HL-60 (cell line): ENCODE measurements around the gene RUSC1.

Experiments
- DNase-seq, 2 experiments: peaks; one replicate each; pipeline ENCODE4 v3.0.0-alpha.2; 2010 to 2020; ENCODE audit warnings: low read depth in 1 of 2, low spot score in 1 of 2
- H3K27ac ChIP-seq: fragments of 250-450 bp; sonication (Bioruptor Pico); replicated peaks from 2 replicates; pipeline ENCODE4 v1.5.1; 2020; ENCODE audit warnings: mild to moderate bottlenecking, moderate library complexity
- H3K27me3 ChIP-seq: fragments of 250-450 bp; sonication (Bioruptor Pico); 2 replicates; pipeline ENCODE4 v1.5.1; 2021; ENCODE audit warnings: mild to moderate bottlenecking, moderate library complexity; ENCODE audit not compliant: insufficient read depth, poor library complexity, severe bottlenecking
- H3K4me3 ChIP-seq: replicated peaks from 2 replicates; pipeline ENCODE4 v1.5.1; 2011; ENCODE audit warnings: mild to moderate bottlenecking, control low read depth, low read length; ENCODE audit not compliant: insufficient read depth
- GABPA ChIP-seq: IDR thresholded peaks from 2 replicates; pipeline ENCODE4 v1.6.1; 2012; ENCODE audit warnings: low read depth
- POLR2AphosphoS5 ChIP-seq: IDR thresholded peaks from 2 replicates; pipeline ENCODE4 v1.6.1; 2012; ENCODE audit warnings: low read depth
- REST ChIP-seq: IDR thresholded peaks from 2 replicates; pipeline ENCODE4 v1.6.1; 2012; ENCODE audit warnings: low read depth; ENCODE audit not compliant: insufficient replicate concordance
- SPI1 ChIP-seq: IDR thresholded peaks from 2 replicates; pipeline ENCODE4 v1.6.1; 2012; ENCODE audit warnings: low read depth, mild to moderate bottlenecking, borderline replicate concordance
- TF ChIP-seq, protein P1 (sequence below): IDR thresholded peaks from one replicate; pipeline ENCODE4 v1.5.1; 2011; ENCODE audit warnings: low read length, control low read depth, inconsistent platforms; ENCODE audit not compliant: insufficient read depth

Gene RUSC1

DNA sequence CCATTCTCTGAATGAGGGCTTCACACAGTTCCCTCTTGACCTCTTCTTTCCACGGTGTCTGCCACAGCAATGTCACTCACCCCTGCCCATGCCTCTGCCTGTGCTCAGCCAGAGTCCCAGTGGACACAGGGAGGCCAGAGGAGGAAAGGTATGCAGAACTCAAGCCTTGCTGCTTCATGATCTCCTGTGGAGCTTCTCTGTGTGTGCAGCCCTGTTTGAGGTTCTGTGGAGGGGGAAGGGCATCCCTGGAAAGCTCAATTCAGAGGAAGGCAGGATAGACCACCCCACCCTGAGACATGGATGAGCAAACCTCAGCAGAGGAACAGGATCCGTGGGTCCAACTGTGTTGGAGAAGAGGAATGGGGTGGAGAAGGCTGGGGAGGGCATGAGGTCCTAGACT, 41.4 kb upstream of the RUSC1 start:
- Histone ChIP-seq H3K27ac (no peak overlapping the region), H3K4me3 (no peak overlapping the region), H3K27me3 (no peaks in the 10 kb centered on the region)
- TF ChIP-seq GABPA (no peak), SPI1 (no peak), REST (no peak), POLR2AphosphoS5 (no peak)
- TF ChIP-seq, protein P1, sequence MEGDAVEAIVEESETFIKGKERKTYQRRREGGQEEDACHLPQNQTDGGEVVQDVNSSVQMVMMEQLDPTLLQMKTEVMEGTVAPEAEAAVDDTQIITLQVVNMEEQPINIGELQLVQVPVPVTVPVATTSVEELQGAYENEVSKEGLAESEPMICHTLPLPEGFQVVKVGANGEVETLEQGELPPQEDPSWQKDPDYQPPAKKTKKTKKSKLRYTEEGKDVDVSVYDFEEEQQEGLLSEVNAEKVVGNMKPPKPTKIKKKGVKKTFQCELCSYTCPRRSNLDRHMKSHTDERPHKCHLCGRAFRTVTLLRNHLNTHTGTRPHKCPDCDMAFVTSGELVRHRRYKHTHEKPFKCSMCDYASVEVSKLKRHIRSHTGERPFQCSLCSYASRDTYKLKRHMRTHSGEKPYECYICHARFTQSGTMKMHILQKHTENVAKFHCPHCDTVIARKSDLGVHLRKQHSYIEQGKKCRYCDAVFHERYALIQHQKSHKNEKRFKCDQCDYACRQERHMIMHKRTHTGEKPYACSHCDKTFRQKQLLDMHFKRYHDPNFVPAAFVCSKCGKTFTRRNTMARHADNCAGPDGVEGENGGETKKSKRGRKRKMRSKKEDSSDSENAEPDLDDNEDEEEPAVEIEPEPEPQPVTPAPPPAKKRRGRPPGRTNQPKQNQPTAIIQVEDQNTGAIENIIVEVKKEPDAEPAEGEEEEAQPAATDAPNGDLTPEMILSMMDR, result no peak
- no peak for DNase-seq

DNA sequence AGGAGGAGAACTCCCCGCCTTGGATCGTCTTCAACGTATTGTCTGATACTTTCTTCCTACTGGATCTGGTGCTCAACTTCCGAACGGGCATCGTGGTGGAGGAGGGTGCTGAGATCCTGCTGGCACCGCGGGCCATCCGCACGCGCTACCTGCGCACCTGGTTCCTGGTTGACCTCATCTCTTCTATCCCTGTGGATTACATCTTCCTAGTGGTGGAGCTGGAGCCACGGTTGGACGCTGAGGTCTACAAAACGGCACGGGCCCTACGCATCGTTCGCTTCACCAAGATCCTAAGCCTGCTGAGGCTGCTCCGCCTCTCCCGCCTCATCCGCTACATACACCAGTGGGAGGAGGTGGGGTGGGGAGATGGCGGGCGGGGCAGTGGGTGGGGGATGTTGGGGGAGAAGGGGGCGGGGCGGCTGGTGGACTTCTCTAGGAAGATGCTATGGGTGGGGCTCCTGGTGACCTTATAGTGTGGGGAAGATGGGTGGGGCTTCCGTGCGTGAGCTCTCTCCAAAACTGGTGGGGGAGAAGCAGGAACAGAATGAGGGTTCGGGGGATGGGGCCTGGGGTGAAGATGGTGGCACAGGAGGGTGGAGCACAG, 38.1 kb upstream of the RUSC1 start:
- H3K27me3 ChIP-seq, result no peaks in the 10 kb centered on the region
- TF ChIP-seq POLR2AphosphoS5, result no peak
- no peak for TF ChIP-seq REST
- TF ChIP-seq, protein P1, result no peak
- no peak for TF ChIP-seq GABPA
- no peak for TF ChIP-seq SPI1
- no peak for DNase-seq
- H3K4me3 ChIP-seq, result no peak overlapping the region
- H3K27ac ChIP-seq, result no peak overlapping the region

DNA sequence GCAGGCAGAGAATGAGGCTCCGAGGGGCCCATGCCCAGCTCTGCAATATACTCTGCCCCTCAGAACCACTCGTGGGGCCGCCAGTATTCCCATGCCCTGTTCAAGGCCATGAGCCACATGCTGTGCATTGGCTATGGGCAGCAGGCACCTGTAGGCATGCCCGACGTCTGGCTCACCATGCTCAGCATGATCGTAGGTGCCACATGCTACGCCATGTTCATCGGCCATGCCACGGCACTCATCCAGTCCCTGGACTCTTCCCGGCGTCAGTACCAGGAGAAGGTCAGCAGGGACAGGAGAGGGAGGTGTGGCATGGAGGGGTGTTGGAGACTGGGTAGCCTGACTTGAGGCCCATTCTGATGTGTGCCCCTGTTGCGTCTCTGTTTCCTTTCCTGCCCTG, 36.2 kb upstream of the RUSC1 start:
- Histone ChIP-seq H3K27ac (no peak overlapping the region), H3K27me3 (no peaks in the 10 kb centered on the region), H3K4me3 (no peak overlapping the region)
- TF ChIP-seq SPI1, result no peak
- no peak for DNase-seq

- TF ChIP-seq POLR2AphosphoS5 (no peak), SPI1 (no peak), REST (no peak), GABPA (no peak)
- TF ChIP-seq, protein P1, result no peak
- Histone ChIP-seq H3K27me3 (no peaks in the 10 kb centered on the region), H3K4me3 (no peak overlapping the region), H3K27ac (no peak overlapping the region)
- no peak for DNase-seq
Observed at GRCh38 chr1:155285063-155285462, 35.6 kb upstream of the RUSC1 start.
